Prostate gland (tissue), 2 donors: ENCODE measurements around the gene ADD3. TPM values are rescaled to one million over a fixed set of nuclear protein-coding genes. Genes with fewer than 3 reads are reported as not detected.
A peak's percentile ranks its signal among the peaks of the same experiment; 100 is the strongest.

Experiments used
- DNase-seq: peaks from one replicate; pipeline ENCODE4 v3.0.0-alpha.2; 2019; ENCODE audit warnings: low spot score
- H3K27ac ChIP-seq, 2 donors: fragments of 200-600 bp; sonication (generic); 2 replicates each; pipeline ENCODE4 v1.5.1; 2017 to 2019
- H3K27me3 ChIP-seq: fragments of 200-600 bp; sonication (generic); replicated peaks from 2 replicates; pipeline ENCODE4 v1.5.1; 2019; ENCODE audit not compliant: insufficient read depth
- H3K36me3 ChIP-seq, 2 donors: fragments of 200-600 bp; sonication (generic); 1 replicate in 1 of 2; 2 replicates in 1 of 2; pipeline versions ENCODE4 v1.5.1 to v1.8.1; 2017 to 2019
- H3K4me1 ChIP-seq: fragments of 200-600 bp; sonication (generic); replicated peaks from 2 replicates; pipeline ENCODE4 v1.5.1; 2019
- H3K4me3 ChIP-seq, 2 donors: fragments of 200-600 bp; sonication (generic); 2 replicates each; pipeline ENCODE4 v1.5.1; 2017 to 2019
- H3K9me3 ChIP-seq: fragments of 200-600 bp; sonication (generic); 2 replicates; pipeline ENCODE4 v1.5.1; 2017
- POLR2A ChIP-seq: fragments of 450-650 bp; IDR thresholded peaks from one replicate; pipeline ENCODE4 v1.6.1; 2016; ENCODE audit warnings: antibody characterized with exemption, mild to moderate bottlenecking
- POLR2AphosphoS5 ChIP-seq: sonication (generic); formaldehyde crosslinking; IDR thresholded peaks from one replicate; pipeline ENCODE4 v1.6.1; 2017; ENCODE audit warnings: antibody characterized with exemption
- WGBS: methylation state at CpG from one replicate; pipeline ENCODE4 v1.1.5; 2018; 5-methylcytosine and 5-hydroxymethylcytosine counted together
- intact Hi-C: fragments of 100-400 bp; cut with DNase I; formaldehyde crosslinking; loops from one replicate; pipeline ENCODE4 v1.14.2; 2022
- total RNA-seq, 2 donors: library from RNA; depleted of rRNA; stranded (reverse); fragments of >200 nt; gene quantifications; one replicate each; pipeline ENCODE4 v1.1.0, GENCODE V29; 2016
- TF ChIP-seq, protein P1 (sequence below), 4 experiments: fragments of 200-600 bp in 2 of 4; fragments of 450-650 bp in 2 of 4; sonication (generic) in 2 of 4; IDR thresholded peaks; 1 replicate in 3 of 4; 2 replicates in 1 of 4; pipeline ENCODE4 v1.5.1; 2016 to 2019; ENCODE audit warnings: antibody characterized with exemption in 4 of 4, mild to moderate bottlenecking in 2 of 4, moderate library complexity in 2 of 4

The ADD3 gene
- total RNA-seq, 2 donors from 2014 or later = 76.4 to 127 TPM

DNA sequence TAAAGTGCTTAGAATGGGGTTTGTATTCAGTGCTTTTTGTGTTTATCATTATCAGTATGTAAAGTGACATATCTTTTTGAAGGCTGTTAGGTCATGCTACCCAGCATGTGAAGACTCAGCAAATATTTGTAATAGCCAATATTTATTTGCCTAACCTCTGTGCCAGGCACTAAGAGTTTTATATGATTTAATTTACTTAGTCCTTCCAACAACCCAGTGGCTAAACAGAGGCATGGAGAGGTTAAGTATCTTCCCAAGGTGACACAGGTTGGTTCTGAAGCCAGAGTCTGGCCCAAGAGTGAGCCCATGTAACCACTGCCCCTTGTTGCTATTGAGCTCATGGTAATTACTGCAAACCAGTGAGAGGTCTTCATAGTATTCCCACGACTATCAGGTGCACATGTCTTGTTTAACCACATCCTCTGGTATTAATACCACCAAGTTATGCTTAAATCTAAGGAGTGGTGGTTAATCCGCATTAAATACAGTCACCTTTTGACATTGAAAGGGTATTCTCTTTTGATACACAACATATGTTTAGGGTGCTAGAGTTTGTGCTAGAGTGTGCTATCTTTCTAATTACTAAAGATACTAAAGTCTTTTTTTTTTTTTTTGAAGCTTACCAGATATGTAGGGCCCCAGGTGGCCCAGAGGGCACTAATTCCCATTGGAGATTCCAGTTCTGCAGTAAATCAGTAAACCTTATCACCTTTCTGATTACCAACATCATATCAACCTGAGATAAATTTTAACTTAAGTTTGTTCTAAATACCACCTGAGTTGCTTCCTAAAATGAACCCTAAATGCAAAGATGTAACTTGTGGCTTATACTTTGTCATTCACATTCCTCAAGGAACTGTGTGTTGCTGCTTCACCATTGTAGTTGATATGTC is 2.9 kb downstream of the ADD3 start:
- Histone ChIP-seq H3K4me1 (peaks cover 11% of the 10 kb centered on the region), H3K9me3 (no peaks in the 10 kb centered on the region), H3K36me3 (no peaks in the 10 kb centered on the region), H3K27ac (peak overlapping the region in 1 of 2 donors; percentile 26), H3K27me3 (no peaks in the 10 kb centered on the region), H3K4me3 (no peak overlapping the region)
- TF ChIP-seq, protein P1, sequence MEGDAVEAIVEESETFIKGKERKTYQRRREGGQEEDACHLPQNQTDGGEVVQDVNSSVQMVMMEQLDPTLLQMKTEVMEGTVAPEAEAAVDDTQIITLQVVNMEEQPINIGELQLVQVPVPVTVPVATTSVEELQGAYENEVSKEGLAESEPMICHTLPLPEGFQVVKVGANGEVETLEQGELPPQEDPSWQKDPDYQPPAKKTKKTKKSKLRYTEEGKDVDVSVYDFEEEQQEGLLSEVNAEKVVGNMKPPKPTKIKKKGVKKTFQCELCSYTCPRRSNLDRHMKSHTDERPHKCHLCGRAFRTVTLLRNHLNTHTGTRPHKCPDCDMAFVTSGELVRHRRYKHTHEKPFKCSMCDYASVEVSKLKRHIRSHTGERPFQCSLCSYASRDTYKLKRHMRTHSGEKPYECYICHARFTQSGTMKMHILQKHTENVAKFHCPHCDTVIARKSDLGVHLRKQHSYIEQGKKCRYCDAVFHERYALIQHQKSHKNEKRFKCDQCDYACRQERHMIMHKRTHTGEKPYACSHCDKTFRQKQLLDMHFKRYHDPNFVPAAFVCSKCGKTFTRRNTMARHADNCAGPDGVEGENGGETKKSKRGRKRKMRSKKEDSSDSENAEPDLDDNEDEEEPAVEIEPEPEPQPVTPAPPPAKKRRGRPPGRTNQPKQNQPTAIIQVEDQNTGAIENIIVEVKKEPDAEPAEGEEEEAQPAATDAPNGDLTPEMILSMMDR (IDR thresholded peaks at IDR 0.05) = no peak
- TF ChIP-seq POLR2AphosphoS5 (no peak), POLR2A (no peak)
- intact Hi-C loops = no loop called here
- no peak for DNase-seq
- 58% methylated on average over 2 of the region's 2 CpGs for WGBS

DNA sequence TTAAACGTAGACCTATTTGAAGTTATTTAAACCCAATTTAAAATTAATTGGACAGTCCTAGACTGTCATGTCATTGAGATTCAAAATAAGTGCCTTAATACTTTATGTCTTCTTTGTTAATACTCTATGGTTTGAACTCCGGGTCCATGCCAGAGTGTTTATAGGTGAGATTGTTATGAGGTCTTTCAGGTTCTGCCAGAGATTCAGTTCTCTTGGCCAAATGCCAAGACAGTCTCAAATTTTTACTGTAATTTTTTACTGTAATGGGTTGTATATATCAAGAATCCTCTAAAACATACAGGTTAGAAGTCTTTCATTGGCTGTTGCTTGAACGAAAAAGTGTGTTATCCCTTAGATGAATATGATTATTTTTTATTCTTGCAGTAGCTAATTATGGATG is 3.9 kb downstream of the ADD3 start:
- Histone ChIP-seq H3K27ac (no peak overlapping the region), H3K27me3 (no peaks in the 10 kb centered on the region), H3K36me3 (no peaks in the 10 kb centered on the region), H3K9me3 (no peaks in the 10 kb centered on the region), H3K4me3 (no peak overlapping the region), H3K4me1 (peaks cover 13% of the 10 kb centered on the region)
- WGBS = 34% methylated on average over 3 of the region's 3 CpGs
- TF ChIP-seq, protein P1 (IDR thresholded peaks at IDR 0.05) = no peak
- no peak for TF ChIP-seq POLR2A
- TF ChIP-seq POLR2AphosphoS5 = no peak
- no peak for DNase-seq
- intact Hi-C loops = no loop called here

DNA sequence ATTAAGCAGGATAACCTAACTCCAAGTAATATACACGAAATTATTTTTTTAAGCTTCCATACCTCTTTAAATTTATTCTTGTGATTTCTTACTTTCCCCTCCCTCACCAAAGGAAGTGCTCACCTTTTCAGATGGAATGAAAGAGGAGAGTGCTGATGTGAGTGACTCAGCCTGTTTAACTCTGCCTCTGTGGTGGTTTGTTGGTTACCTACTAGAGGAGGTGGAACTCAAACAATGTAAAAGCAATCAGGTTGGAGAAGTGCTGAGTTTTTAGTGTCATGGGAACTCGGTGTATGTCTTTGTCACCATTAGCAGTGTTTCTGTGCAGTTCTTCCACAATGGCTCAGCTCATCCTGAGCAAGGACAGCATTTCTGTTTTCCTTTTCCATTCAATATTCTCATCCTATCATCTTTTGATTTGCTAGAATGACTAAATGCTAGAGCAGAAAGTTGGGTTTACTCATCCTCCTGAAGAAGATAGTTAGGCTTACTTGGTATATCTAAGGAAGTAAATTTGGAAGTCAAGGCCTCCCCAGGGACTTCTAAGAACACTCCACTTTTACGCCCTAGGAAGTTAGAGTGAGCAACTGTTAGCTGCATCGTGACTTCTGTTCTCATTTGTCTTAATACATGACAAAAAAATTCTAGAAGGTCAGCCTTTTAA is 6.0 kb downstream of the ADD3 start:
- intact Hi-C loops = no loop called here

DNA sequence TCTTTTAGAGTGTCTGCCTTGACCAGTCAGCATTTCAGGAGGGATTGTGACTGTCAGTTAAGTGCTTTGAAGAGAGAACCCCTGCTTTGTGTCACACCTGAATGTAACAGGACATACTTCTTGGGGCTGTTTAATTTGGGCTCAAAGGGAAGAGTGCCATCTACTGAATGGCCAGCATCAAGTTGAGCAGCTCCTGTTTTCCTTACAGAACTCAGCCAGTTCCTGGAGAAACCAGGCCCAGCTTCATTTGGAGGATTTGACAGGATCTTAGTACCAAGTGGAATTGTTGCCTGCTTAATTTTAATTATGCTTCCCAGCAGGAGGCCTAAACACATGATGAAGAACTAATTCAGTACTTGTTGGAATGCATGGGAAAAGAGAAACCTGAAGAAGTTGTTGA is 8.3 kb downstream of the ADD3 start:
- H3K27me3 ChIP-seq = no peaks in the 10 kb centered on the region
- H3K36me3 ChIP-seq = no peaks in the 10 kb centered on the region
- peaks cover 3% of the 10 kb centered on the region for H3K4me1 ChIP-seq
- H3K9me3 ChIP-seq = no peaks in the 10 kb centered on the region
- no peak overlapping the region for H3K27ac ChIP-seq
- intact Hi-C loops = no loop called here
- H3K4me3 ChIP-seq = no peak overlapping the region
- DNase-seq = peak; percentile 11
- no peak for TF ChIP-seq POLR2A
- TF ChIP-seq, protein P1 (IDR thresholded peaks at IDR 0.05) = peak in 2 of 4 experiments; percentile 36 to 44

More for the DNA sequence above, 6.0 kb downstream of the ADD3 start:
- TF ChIP-seq POLR2AphosphoS5 (no peak), POLR2A (no peak)
- TF ChIP-seq, protein P1 (IDR thresholded peaks at IDR 0.05) = no peak
- no peak for DNase-seq
- no peak overlapping the region for H3K4me3 ChIP-seq
- peaks cover 13% of the 10 kb centered on the region for H3K4me1 ChIP-seq
- 54% methylated on average over 4 of the region's 4 CpGs for WGBS
- no peaks in the 10 kb centered on the region for H3K36me3 ChIP-seq
- no peak overlapping the region for H3K27ac ChIP-seq
- no peaks in the 10 kb centered on the region for H3K27me3 ChIP-seq
- H3K9me3 ChIP-seq = no peaks in the 10 kb centered on the region

DNA sequence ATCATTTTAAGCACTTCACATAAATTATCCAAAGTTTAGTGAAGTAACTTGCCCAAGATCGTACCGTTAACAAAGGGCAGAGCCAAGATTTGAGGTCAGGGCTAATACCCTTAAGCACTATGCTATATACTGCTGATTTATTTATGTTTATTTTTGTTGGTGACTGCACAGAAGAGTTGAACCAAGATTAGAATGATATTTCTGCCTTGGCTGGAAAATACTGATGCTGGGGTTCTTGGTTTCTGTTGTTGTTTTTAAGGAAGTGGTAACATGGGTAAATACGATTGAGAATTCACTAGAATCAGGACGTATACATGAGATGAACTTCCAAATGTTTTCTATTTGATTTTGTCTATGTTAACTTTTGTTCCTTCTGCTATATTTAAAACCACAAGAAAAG is 9.3 kb downstream of the ADD3 start:
- no peak for TF ChIP-seq POLR2A
- TF ChIP-seq, protein P1 (IDR thresholded peaks at IDR 0.05) = no peak
- TF ChIP-seq POLR2AphosphoS5 = no peak
- no peak overlapping the region for H3K27ac ChIP-seq
- no peaks in the 10 kb centered on the region for H3K27me3 ChIP-seq
- DNase-seq = no peak
- peaks cover 3% of the 10 kb centered on the region for H3K4me1 ChIP-seq
- no peak overlapping the region for H3K4me3 ChIP-seq
- no peaks in the 10 kb centered on the region for H3K36me3 ChIP-seq
- intact Hi-C loops = no loop called here
- WGBS = 56% methylated on average over 4 of the region's 4 CpGs
- no peaks in the 10 kb centered on the region for H3K9me3 ChIP-seq
